ENCODE data around the gene B4GALNT4.
A peak's percentile ranks its signal among the peaks of the same experiment; 100 is the strongest.
"Not testable (repeated sequence)": the region's sequence is repeated elsewhere in the genome, so short reads cannot be mapped to it uniquely, and the experiment has no call there.

The B4GALNT4 gene

DNA sequence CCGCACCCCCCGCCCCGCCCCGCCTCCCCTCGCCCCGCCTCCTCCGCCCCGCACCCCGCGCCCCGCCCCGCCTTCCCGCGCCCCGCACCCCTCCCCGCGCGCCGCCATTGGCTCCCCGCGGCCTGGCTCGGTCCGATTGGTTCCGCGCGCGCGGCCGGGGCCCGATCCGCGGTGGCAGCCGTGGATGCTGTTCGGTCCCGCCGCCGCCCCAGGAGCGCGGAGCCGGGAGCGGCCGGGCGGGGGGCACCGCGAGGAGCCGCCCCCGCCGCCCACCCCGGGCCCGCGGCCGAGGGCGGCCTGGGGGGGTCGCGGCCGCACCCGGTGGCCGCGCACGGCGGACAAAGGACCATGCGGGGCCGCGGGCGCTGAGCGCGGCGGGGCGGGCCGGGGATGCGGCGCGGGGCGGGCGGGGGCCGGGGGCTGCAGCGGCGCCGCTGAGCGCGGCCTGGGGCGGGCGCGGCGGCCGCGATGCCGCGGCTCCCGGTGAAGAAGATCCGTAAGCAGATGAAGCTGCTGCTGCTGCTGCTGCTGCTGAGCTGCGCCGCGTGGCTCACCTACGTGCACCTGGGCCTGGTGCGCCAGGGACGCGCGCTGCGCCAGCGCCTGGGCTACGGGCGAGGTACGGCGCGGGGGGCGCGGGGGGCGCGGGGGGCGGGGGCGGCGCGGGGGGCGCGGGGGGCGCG lies at the start of gene B4GALNT4:
TSS of gene B4GALNT4 (plus strand) at position 164 of the 683 bp plus-strand sequence. CDS start at position 469, 305 bp downstream.
- DNase-seq (ENCODE audit: low read depth in 2 of 2), result no peak

DNA sequence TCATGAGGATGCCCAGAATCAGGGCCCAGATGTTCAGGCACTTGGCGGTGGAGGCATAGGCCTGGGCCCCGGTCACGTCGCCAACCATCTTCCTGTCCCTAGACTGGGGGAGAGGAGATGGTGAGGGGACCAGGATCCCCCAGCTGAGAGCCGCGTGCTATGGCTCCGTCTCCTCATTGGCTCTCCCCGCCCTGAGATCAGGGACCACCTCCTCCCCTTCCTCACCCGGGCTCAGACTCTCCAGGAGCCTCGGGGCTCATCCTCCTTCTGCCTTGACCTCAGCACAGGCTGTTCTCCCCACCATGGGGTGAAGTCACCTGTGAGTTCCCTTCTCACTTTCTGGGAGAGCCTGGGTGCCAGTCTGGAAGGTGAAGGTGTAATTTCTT lies 49.4 kb upstream of the B4GALNT4 start:
- DNase-seq (ENCODE audit: low read depth in 2 of 2), result not testable (repeated sequence)

- no peak for DNase-seq (ENCODE audit: low read depth in 2 of 2)
Measured at GRCh38 chr11:324156-324555, 45.1 kb upstream of the B4GALNT4 start.

DNA sequence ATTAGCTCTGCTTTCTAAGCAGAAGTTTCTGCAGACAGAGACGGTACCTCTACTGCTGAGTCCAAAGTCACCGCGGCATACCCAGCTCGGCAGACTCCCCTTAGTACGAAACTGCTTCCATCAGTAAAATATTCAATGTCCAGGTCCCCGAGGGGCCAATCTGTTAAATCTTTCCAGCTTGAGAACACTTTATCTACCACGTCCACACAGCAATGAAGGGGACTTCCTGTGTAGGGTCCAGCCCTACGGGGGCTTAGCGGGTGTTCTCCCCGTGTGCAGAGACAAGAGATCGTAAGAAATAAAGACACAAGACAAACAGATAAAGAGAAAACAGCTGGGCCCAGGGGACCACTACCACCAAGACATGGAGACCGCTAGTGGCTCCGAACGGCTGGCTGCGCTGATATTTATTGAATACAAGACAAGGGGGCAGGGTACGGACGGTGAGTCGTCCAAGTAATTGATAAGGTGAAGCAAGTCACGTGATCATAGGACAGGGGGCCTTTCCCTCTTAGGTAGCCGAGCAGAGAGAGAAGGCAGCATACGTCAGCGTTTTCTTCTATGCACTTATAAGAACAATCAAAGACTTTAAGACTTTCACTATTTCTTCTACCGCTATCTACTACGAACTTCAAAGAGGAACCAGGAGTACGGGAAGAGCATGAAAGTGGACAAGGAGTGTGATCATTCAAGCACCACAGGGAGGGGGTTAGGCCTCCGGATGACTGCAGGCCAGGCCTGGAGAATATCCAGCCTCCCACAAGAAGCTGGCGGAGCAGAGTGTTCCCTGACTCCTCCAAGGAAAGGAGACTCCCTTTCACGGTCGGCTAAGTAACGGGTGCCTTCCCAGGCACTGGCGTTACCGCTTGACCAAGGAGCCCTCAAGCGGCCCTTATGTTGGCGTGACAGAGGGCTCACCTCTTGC lies 44.4 kb upstream of the B4GALNT4 start:
- not testable (repeated sequence) for DNase-seq (ENCODE audit: low read depth in 2 of 2)

GRCh38 chr11:325796-326591 lies 43.3 kb upstream of the B4GALNT4 start:
- no peak for DNase-seq (ENCODE audit: low read depth in 2 of 2)

DNA sequence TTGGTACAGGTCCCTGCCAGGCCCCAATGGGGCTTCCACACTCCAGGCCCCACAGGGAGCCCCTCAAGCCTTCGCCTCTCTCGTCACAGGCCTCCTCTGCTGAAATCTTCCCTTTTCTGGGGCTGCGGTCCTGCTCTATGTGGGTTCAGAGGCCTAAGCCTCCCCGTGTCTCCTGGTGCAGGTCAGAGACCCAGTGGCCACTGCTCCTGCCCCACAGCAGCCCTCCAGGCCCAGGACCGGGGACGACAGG lies 42.8 kb upstream of the B4GALNT4 start:
- DNase-seq (ENCODE audit: low read depth in 2 of 2), result no peak

DNA sequence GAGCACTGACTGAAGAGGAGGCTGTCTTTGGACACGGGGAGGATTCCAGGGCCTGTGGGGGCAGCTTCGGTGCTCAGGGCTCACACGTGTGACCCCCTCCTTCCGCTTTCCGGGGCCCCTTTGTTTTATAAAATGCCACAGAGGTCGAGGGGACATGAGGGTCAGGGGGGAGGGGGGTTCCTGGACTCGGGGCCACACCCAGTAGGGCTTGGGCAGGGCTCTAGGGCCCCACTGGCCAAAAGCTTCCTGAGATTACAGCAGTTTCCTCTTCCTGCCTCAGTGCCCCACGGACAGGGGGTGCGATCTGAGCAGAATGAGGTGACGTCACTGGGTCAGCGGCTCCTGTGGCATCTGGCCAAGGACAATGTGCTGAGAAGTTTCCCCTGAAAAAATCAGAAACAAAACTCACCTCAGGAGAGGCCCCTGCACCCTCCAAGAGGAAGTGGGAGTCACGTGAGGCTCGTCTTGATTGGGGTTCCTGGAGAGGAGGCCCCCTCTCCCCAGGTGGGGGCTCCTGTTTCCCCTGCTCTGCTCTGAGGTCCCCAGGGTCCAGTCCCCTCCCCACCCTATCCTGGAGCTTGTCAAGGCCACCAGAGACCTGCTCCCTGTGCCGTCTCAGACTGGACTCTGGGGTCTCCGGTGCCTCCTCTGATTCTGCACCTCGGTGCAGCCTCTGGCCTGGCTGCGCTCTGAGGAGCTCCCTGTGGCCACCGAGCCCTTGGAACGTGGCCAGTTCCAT lies 42.3 kb upstream of the B4GALNT4 start:
- peak in 1 of 2 donors; percentile 65 for DNase-seq (ENCODE audit: low read depth in 2 of 2)

DNA sequence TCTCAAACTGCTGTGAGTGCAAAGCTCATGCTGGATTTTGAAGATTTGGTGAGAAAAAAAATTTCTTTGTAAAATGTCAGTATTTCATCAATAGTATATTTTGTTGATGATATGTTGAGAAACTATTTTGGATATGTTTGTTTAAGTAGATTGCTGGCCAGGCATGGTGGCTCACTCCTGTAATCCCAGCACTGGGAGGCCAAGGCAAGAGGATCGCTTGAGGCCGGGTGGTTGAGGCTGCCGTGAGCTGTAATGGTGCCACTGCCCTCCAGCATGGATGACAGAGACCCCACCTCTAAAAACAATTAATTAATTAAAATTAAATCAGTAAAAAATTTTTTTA lies 41.7 kb upstream of the B4GALNT4 start:
- DNase-seq (ENCODE audit: low read depth in 2 of 2), result no peak

DNA sequence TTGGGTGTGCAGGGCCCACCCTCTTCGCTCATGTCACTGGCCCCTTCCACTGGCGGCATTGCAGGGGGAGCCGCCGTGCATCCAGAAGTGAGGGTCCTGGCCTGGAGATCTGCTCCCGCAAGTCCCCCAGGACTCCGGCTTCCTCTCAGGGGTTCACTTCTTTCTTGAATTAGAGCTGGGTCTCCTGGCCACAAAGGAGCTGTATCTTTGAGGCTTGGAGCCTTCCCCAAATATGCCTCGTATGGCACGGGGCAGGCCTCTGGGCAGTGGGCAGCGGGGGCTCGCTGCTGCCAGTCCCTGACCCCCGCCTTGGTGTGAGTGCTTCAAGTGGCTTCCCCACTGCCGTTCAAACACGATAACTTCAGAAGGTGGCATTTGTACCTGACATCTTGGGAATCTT lies 41.3 kb upstream of the B4GALNT4 start:
- DNase-seq (ENCODE audit: low read depth in 2 of 2), result no peak

GRCh38 chr11:328516-329100 lies 40.7 kb upstream of the B4GALNT4 start:
- not testable (repeated sequence) for DNase-seq (ENCODE audit: low read depth in 2 of 2)

- no peak for DNase-seq (ENCODE audit: low read depth in 2 of 2)
Measured at GRCh38 chr11:329886-330253, 39.4 kb upstream of the B4GALNT4 start.

DNA sequence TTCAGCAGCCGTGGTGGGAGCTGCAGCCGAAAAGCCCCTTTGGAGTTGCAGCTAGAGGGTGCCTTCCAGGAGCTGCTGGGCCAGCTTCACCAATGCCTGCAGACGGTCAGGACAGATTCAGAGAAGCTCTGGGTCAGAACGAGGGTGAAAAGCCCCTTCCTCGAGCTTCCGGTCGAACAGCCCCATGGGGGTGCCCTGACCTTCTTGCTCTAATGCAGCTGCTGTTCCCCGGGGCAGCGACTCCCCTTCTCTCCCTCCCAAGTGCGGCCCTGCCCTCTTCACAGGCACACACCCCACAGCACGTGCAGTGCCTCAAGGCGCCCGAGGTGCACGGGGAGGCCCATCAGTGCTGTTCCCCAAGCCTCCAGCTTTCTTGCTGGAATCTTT lies 39.0 kb upstream of the B4GALNT4 start:
- no peak for DNase-seq (ENCODE audit: low read depth in 2 of 2)

- no peak for DNase-seq (ENCODE audit: low read depth in 2 of 2)
Measured at GRCh38 chr11:330694-331357, 38.5 kb upstream of the B4GALNT4 start.

DNA sequence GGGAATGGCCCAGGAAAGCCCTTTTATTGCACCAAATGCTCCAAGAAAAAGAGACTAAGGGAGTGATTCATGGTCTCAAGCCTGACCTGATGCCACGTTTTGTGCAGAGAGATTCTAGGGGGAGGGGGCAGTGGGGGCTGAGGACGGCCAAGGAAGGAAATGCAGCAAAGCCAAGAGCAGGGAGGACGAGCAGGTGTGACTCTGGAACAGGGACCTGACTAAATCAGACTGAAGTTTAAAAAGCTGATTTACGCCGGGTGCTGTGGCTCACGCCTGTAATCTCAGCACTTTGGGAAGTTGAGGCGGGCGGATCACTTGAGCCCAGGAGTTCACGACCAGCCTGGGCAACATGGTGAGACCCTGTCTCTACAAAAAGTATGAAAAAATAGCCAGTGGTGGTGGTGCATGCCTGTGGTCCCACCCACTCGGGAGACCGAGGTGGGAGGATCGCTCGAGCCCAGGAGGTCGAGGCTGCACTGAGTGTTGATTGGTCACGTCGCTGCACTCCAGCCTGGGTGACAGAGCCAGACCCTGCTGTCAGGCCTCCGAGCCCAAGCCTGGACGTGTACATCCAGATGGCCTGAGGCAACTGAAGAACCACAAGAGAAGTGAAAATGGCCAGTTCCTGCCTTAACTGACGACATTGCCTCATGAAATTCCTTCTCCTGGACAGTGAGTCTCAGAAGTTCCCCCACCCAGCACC lies 37.8 kb upstream of the B4GALNT4 start:
- no peak for DNase-seq (ENCODE audit: low read depth in 2 of 2)

DNA sequence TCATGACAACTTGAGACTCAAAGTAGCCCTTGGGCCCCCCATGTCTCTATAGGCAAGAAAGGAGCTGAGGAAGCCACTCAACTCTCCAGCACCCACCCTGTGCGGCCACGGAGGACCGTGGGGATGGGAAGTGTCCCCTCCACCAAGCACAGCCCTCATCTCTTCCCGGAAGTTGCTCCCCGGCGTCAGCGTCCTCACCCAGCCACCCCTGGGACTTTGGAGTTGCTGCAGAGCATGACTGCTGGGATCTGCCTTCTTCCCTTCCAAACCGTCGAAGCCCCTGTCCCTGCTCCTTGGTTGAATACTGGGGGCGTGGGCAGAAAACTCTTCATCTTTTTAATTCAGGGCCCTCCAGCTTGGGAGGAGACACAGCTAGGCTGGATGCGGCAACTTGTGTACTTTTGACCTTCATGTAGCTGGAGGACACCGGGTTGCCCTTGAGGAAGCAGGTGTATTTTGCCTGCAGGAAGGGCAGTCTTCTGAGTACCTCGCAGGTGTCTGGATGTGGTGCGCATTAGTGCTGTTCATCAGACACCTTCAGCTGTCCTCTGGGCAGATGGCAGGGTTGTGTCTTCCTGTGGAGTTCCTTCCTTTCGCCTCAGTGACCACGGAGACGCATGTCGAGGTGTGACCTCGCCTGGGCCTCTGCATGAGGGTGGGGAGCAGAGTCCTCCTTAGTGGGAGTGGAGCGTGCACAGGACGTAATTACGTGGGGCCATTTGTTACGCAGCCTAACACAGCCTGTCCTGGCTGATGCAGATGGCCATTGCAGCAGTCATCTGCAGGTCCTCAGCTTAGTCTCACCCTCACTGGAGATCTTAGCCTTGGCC lies 36.4 kb upstream of the B4GALNT4 start:
- DNase-seq (ENCODE audit: low read depth in 2 of 2), result no peak

GRCh38 chr11:333616-334263 lies 35.6 kb upstream of the B4GALNT4 start:
- DNase-seq (ENCODE audit: low read depth in 2 of 2), result not testable (repeated sequence)

- DNase-seq (ENCODE audit: low read depth in 2 of 2), result no peak
Measured at GRCh38 chr11:334264-334994, 34.9 kb upstream of the B4GALNT4 start.

Data from stimulated activated CD8-positive, alpha-beta memory T cell treated with anti-CD3 and anti-CD28 coated beads, Interleukin-2, amount 100 ng/mL, for 48 hours (primary cell).